PC-9 (cell line): Measurements from ENCODE around the gene TP53I11. TPM values are rescaled to one million over a fixed set of nuclear protein-coding genes. Genes with fewer than 3 reads are reported as not detected.

Experiments
- BruUV-seq: library from RNA; stranded (reverse); fragments of 400-500 nt; replicated peaks from 2 replicates; lab custom pipeline; 2021; lab: Mats Ljungman, UMichigan
- CTCF ChIA-PET: fragments of 300-600 bp; sonication (Branson Sonifier 250); formaldehyde crosslinking; loops from one replicate; lab custom pipeline; 2022; ENCODE audit warnings: antibody characterized with exemption; lab: Charles Lee
- POLR2A ChIA-PET: fragments of 300-600 bp; sonication (Branson Sonifier 250); formaldehyde crosslinking; loops from one replicate; lab custom pipeline; 2022; ENCODE audit warnings: antibody characterized with exemption; ENCODE audit not compliant: unreplicated experiment; lab: Charles Lee
- DNase-seq, 2 experiments: peaks; one replicate each; pipeline versions ENCODE4 v3.0.0 to v3.0.0-alpha.2; 2015 to 2022; ENCODE audit warnings: mixed read lengths in 1 of 2
- H2AFZ ChIP-seq: fragments of 200-600 bp; sonication (generic); 2 replicates; pipeline ENCODE4 v1.8.1; 2017; ENCODE audit warnings: antibody characterized with exemption
- H3F3A ChIP-seq: fragments of 200-600 bp; sonication (generic); 2 replicates; pipeline ENCODE4 v1.8.1; 2017; ENCODE audit warnings: antibody characterized with exemption, mild to moderate bottlenecking, low read depth; ENCODE audit not compliant: insufficient read depth
- H3K27ac ChIP-seq: fragments of 200-600 bp; sonication (generic); 2 replicates; pipeline ENCODE4 v1.6.1; 2016; ENCODE audit warnings: mixed run types
- H3K27me3 ChIP-seq: fragments of 200-600 bp; sonication (generic); 2 replicates; pipeline ENCODE4 v1.6.1; 2016; ENCODE audit warnings: low read depth, mixed run types; ENCODE audit not compliant: insufficient read depth
- H3K36me3 ChIP-seq: fragments of 200-600 bp; sonication (generic); 2 replicates; pipeline ENCODE4 v1.6.1; 2016; ENCODE audit warnings: low read depth, mixed run types
- H3K4me1 ChIP-seq: fragments of 200-600 bp; sonication (generic); replicated peaks from 2 replicates; pipeline ENCODE4 v1.6.1; 2016; ENCODE audit warnings: mixed run types; ENCODE audit not compliant: insufficient read depth
- H3K4me2 ChIP-seq: fragments of 200-600 bp; sonication (generic); 2 replicates; pipeline ENCODE4 v1.6.1; 2017; ENCODE audit warnings: mixed run types
- H3K4me3 ChIP-seq: fragments of 200-600 bp; sonication (generic); 2 replicates; pipeline ENCODE4 v1.6.1; 2016; ENCODE audit warnings: mixed run types
- H3K79me2 ChIP-seq: fragments of 200-600 bp; sonication (generic); 2 replicates; pipeline ENCODE4 v1.6.1; 2017; ENCODE audit warnings: low read depth, mixed run types
- H3K9me2 ChIP-seq: fragments of 200-600 bp; sonication (generic); 2 replicates; pipeline ENCODE4 v1.8.1; 2017; ENCODE audit warnings: mild to moderate bottlenecking; ENCODE audit not compliant: insufficient read depth
- H3K9me3 ChIP-seq: fragments of 200-600 bp; sonication (generic); 2 replicates; pipeline ENCODE4 v1.8.1; 2016; ENCODE audit warnings: low read depth; ENCODE audit not compliant: insufficient read depth
- H4K20me1 ChIP-seq: fragments of 200-600 bp; sonication (generic); 2 replicates; pipeline ENCODE4 v1.8.1; 2017; ENCODE audit not compliant: insufficient read depth
- EZH2 ChIP-seq: fragments of 200-600 bp; sonication (generic); IDR thresholded peaks from 2 replicates; pipeline ENCODE4 v1.8.0; 2017; ENCODE audit warnings: antibody characterized with exemption, low read depth
- intact Hi-C: fragments of 100-400 bp; cut with micrococcal nuclease; formaldehyde crosslinking; loops from one replicate; pipeline ENCODE4 v1.10.0; 2022; ENCODE audit not compliant: unreplicated experiment
- total RNA-seq: library from RNA; stranded (reverse); gene quantifications from 2 replicates; pipeline ENCODE4 v1.2.3, GENCODE V29; 2021
- TF ChIP-seq, protein P1 (sequence below): fragments of 200-600 bp; sonication (generic); conservative IDR thresholded peaks from 2 replicates; pipeline ENCODE4 v1.6.1; 2017; ENCODE audit warnings: mixed run types, antibody characterized with exemption, mild to moderate bottlenecking, moderate library complexity

Gene TP53I11
- total RNA-seq, 1 experiment from 2014 or later, result 0.46 TPM

DNA sequence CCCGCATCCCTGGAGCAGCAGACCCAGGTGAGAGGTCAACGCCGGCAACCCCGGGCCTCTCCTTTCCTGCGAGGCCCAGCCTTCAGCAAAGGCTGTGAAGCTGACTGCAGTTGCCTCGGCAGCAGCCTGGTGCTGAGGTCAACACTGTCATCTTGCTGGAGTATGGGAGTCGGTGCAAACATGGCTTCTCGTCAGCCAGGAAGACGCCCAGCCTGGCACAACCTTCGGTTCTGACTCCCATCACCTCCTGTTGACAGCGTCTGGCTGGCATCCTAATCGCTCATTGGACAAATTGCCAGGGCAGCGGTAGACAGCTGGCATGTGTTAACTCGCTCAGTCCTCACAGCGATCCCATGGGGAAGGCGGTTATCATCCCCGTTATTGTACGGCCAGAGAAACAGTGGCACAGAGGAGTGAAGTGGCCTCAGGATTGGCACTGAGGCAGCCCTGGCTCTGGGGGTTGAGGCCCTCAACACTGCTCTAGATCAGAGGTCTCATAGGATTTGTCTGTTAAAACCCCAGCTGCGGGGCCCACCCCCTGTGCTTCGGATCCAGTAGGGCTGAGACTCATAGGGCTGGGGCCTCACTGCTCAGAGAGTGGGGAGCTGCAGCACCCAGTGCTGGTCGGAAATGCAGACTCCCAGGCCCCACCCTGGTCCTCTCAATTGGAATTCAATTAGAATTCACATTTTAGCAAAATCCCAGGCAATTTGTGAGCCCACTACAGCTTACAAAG, 39.3 kb upstream of the TP53I11 start:
- no peak overlapping the region for H3K27ac ChIP-seq
- no peaks in the 10 kb centered on the region for H3F3A ChIP-seq
- H3K4me2 ChIP-seq, result no peak overlapping the region
- no peak overlapping the region for H3K4me3 ChIP-seq
- no peak overlapping the region for H2AFZ ChIP-seq
- H4K20me1 ChIP-seq, result no peaks in the 10 kb centered on the region
- peaks cover 60% of the 10 kb centered on the region for H3K27me3 ChIP-seq
- H3K79me2 ChIP-seq, result no peaks in the 10 kb centered on the region
- no peak for DNase-seq
- H3K9me2 ChIP-seq, result no peaks in the 10 kb centered on the region
- no peaks in the 10 kb centered on the region for H3K4me1 ChIP-seq
- CTCF ChIA-PET, result no interaction called here
- TF ChIP-seq, protein P1, sequence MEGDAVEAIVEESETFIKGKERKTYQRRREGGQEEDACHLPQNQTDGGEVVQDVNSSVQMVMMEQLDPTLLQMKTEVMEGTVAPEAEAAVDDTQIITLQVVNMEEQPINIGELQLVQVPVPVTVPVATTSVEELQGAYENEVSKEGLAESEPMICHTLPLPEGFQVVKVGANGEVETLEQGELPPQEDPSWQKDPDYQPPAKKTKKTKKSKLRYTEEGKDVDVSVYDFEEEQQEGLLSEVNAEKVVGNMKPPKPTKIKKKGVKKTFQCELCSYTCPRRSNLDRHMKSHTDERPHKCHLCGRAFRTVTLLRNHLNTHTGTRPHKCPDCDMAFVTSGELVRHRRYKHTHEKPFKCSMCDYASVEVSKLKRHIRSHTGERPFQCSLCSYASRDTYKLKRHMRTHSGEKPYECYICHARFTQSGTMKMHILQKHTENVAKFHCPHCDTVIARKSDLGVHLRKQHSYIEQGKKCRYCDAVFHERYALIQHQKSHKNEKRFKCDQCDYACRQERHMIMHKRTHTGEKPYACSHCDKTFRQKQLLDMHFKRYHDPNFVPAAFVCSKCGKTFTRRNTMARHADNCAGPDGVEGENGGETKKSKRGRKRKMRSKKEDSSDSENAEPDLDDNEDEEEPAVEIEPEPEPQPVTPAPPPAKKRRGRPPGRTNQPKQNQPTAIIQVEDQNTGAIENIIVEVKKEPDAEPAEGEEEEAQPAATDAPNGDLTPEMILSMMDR, result no peak
- no peak for TF ChIP-seq EZH2
- intact Hi-C loops, result no loop called here
- POLR2A ChIA-PET, result no interaction called here
- no TSS peak for BruUV-seq
- H3K9me3 ChIP-seq, result no peaks in the 10 kb centered on the region
- no peaks in the 10 kb centered on the region for H3K36me3 ChIP-seq

DNA sequence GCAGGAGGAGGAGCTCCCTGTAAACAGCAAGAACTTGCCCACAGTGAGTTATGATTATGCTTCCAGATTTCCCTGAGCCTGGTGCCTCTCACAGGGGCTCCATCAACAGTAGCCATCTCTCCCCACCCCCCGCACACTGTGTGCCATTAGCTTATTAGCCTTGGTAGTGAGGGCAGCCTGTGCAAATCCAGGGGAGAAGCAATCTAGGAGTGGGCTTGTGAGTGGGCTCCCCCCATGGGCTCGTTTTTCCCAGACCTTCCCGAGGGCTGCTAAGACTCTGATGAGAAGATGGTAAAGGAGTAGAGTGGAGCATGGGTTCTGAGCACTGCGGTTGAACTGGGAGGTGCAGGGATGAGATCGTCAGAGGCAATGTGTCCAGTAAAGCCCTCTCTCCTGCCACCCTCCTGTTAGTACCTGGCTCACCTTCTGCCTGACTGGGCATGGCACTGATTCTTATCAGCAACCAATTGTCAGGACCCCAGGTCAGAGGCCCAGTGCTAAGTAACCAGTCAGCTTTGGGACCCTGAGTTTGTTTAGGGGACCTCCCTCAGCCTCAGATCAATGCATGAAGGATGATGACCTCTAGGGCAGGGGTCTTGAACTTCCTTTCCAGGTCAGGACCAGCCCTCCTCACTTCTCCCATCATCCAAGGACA, 38.4 kb upstream of the TP53I11 start:
- Histone ChIP-seq H3K9me3 (no peaks in the 10 kb centered on the region), H3K79me2 (no peaks in the 10 kb centered on the region), H3K36me3 (no peaks in the 10 kb centered on the region), H3K4me2 (no peak overlapping the region), H3K27ac (no peak overlapping the region), H4K20me1 (no peaks in the 10 kb centered on the region), H3K9me2 (no peaks in the 10 kb centered on the region), H3K4me3 (no peak overlapping the region), H3K4me1 (no peaks in the 10 kb centered on the region), H3K27me3 (peaks cover 51% of the 10 kb centered on the region), H2AFZ (no peak overlapping the region), H3F3A (no peaks in the 10 kb centered on the region)
- no peak for DNase-seq
- CTCF ChIA-PET, result interaction anchor here (0.6 kb wide), 1 partner anchor 1756 kb away, joined by 6 read pairs; no protein-coding TSS in a partner anchor
- POLR2A ChIA-PET, result no interaction called here
- BruUV-seq, result no TSS peak
- intact Hi-C loops, result no loop called here
- TF ChIP-seq, protein P1, result no peak
- no peak for TF ChIP-seq EZH2

DNA sequence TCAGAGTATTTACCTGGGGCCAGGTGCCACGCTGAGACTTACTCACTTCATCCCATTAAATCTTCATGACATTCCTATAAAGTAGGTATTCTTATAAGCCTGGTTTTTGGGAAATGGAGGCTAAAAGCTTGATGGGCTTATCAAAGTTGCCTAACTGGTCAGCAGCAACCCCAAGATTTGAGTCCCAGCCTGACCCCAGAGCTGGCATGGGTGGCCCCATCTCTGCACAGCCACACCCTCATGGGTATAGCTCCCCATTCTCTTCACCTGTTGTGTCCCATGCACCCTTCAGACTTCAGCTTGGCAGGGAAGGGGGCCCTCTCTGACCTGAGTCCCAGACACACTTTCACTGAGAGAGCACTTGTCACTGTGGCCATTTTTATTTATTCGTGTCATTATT, 37.4 kb upstream of the TP53I11 start:
- no peak for TF ChIP-seq EZH2
- TF ChIP-seq, protein P1, result no peak
- H3F3A ChIP-seq, result no peaks in the 10 kb centered on the region
- peaks cover 41% of the 10 kb centered on the region for H3K27me3 ChIP-seq
- H2AFZ ChIP-seq, result no peak overlapping the region
- H3K4me3 ChIP-seq, result no peak overlapping the region
- DNase-seq, result no peak
- H3K4me1 ChIP-seq, result no peaks in the 10 kb centered on the region
- no peaks in the 10 kb centered on the region for H3K79me2 ChIP-seq
- no peaks in the 10 kb centered on the region for H4K20me1 ChIP-seq
- H3K27ac ChIP-seq, result no peak overlapping the region
- H3K36me3 ChIP-seq, result no peaks in the 10 kb centered on the region
- no TSS peak for BruUV-seq
- no peak overlapping the region for H3K4me2 ChIP-seq
- intact Hi-C loops, result no loop called here
- no peaks in the 10 kb centered on the region for H3K9me3 ChIP-seq
- ChIA-PET POLR2A (no interaction called here), CTCF (no interaction called here)
- no peaks in the 10 kb centered on the region for H3K9me2 ChIP-seq
